ENCODE measurements around the gene EHF.

EHF gene

DNA sequence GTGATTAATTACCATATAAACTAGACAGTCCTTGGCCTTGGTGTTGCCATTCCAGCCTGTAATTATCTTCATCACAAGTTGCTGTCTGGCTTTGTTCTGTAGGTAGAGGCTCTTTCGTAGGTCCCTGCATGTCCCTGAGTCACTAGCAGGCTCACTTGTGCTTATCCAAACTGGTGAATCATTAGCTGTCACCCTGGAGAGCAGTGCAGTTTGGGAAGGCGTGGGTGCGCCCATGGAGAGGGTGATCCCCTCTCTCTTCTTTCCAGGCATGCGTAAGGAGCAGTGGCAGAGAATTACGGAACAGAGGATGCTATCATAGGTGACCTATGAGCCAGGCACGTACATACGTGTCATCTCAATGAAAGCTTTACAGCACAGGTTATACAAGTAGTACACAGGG, 11.0 kb upstream of the EHF start:
- ChIA-PET POLR2A (no interaction called here), CTCF (no interaction called here)
- TF ChIP-seq ELF4 (IDR thresholded peaks at IDR 0.05) (no peak), L3MBTL2 (conservative IDR thresholded peaks at IDR 0.05) (no peak), CTBP1 (IDR thresholded peaks at IDR 0.05; ENCODE audit: borderline replicate concordance) (no peak), HDGF (IDR thresholded peaks at IDR 0.05; ENCODE audit: borderline replicate concordance) (no peak), FOXM1 (IDR thresholded peaks at IDR 0.05; ENCODE audit: borderline replicate concordance) (no peak), NFRKB (IDR thresholded peaks at IDR 0.05) (no peak), ZNF384 (IDR thresholded peaks at IDR 0.05) (no peak), TARDBP (IDR thresholded peaks at IDR 0.05) (no peak), FOXK2 (IDR thresholded peaks at IDR 0.05) (no peak), FOXA1 (IDR thresholded peaks at IDR 0.05) (no peak), BHLHE40 (IDR thresholded peaks at IDR 0.05; ENCODE audit: borderline replicate concordance) (no peak), LEF1 (IDR thresholded peaks at IDR 0.05; ENCODE audit: borderline replicate concordance) (no peak), SUZ12 (IDR thresholded peaks at IDR 0.05) (no peak), SP1 (IDR thresholded peaks at IDR 0.05) (no peak), ARNT (IDR thresholded peaks at IDR 0.05) (no peak)
- TF ChIP-seq, protein P1, sequence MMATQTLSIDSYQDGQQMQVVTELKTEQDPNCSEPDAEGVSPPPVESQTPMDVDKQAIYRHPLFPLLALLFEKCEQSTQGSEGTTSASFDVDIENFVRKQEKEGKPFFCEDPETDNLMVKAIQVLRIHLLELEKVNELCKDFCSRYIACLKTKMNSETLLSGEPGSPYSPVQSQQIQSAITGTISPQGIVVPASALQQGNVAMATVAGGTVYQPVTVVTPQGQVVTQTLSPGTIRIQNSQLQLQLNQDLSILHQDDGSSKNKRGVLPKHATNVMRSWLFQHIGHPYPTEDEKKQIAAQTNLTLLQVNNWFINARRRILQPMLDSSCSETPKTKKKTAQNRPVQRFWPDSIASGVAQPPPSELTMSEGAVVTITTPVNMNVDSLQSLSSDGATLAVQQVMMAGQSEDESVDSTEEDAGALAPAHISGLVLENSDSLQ (IDR thresholded peaks at IDR 0.05): no peak
- DNase-seq (ENCODE audit: extremely low spot score): no peak

DNA sequence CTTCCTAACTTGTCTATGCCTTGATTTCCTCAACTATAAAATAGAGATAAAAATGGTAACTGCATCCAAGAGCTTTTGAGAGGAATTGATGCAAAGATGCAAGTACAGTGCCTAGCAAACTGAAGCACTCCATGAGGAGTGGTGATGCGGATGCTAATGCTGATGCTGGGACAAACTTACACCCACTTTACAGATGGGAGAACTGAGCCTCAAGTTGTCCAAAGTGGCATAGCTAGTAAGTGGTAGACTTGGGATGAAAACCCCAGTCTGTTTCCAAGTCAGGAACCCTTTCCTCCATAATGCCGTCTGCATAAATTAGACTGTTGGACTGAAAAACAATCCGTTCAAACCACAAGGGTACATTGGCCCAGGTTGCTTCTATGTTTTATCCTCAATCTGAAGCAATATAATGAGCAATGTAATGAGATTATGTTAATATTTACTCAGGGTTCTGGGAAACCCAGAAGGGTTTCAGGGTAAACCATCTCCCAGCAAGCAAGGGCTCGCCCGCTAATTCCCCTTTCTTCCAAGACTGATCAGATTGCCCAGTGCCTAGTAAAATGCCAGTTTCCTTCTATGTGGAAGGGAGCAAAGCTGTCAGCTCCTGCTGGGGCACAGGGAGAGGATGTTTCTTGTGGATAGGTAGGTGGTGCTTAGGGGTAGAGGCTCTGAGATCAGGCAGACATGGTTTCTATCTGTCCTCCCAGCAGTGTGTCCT, 10.4 kb upstream of the EHF start:
- no peak for DNase-seq (ENCODE audit: extremely low spot score)
- TF ChIP-seq, protein P1 (IDR thresholded peaks at IDR 0.05): no peak
- TF ChIP-seq HDGF (IDR thresholded peaks at IDR 0.05; ENCODE audit: borderline replicate concordance): no peak
- no peak for TF ChIP-seq FOXA1 (IDR thresholded peaks at IDR 0.05)
- CTCF ChIA-PET: no interaction called here
- POLR2A ChIA-PET: no interaction called here

DNA sequence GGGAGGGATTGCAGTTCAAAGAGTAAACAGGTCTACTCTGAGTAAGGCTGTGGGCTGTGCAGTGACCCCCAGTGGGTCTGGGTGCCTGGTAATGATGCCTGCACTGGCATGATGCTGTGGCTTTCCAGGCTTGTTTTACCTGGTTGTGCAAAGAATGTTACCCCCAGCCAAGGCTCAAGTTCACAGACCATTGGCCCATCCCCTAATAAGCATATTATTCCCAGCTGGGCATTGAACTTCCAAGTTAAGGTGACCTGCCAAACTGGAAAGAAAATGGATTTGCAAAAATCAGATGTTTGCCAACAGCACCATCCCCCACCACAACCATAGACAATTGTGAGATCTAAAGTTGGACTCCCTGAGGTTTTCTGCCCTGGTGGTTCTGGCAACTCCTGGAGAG, 7.9 kb upstream of the EHF start:
- TF ChIP-seq ZNF384 (IDR thresholded peaks at IDR 0.05) (no peak), FOXM1 (IDR thresholded peaks at IDR 0.05; ENCODE audit: borderline replicate concordance) (no peak), HDGF (IDR thresholded peaks at IDR 0.05; ENCODE audit: borderline replicate concordance) (no peak)
- DNase-seq (ENCODE audit: extremely low spot score): no peak
- ChIA-PET CTCF (interaction anchor here (0.6 kb wide), 1 partner anchor 9 kb away, joined by 3 read pairs; no protein-coding TSS in a partner anchor), POLR2A (no interaction called here)

DNA sequence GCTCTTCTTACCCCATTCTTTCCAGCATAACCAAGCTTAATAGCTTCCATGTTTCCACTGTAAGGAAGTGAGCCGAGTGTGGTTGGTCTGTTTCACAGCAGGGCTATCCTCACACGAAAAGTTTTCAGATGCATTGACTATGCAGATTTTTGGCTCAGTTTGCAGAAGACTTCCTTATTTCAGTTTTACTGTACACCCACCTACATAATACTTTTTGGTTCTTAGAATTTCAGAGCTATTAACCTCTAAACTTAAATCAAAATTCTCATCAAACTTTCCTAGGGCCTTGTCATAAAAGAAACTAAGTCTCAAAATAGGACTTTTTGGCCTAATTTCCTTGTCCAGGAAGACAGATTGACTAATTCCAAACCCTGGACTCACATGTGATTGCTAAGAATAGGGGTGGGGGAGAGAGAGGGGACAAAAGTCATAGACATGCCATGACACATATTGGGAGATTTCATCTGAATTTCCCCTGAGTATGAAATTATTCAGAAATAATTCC, 7.3 kb upstream of the EHF start:
- POLR2A ChIA-PET: no interaction called here
- TF ChIP-seq FOXM1 (IDR thresholded peaks at IDR 0.05; ENCODE audit: borderline replicate concordance) (no peak), CTBP1 (IDR thresholded peaks at IDR 0.05; ENCODE audit: borderline replicate concordance) (no peak), BHLHE40 (IDR thresholded peaks at IDR 0.05; ENCODE audit: borderline replicate concordance) (no peak), FOXA1 (IDR thresholded peaks at IDR 0.05) (no peak), ZNF384 (IDR thresholded peaks at IDR 0.05) (no peak), SP1 (IDR thresholded peaks at IDR 0.05) (no peak), FOXK2 (IDR thresholded peaks at IDR 0.05) (no peak), TARDBP (IDR thresholded peaks at IDR 0.05) (no peak), ELF4 (IDR thresholded peaks at IDR 0.05) (no peak), LEF1 (IDR thresholded peaks at IDR 0.05; ENCODE audit: borderline replicate concordance) (no peak), NFRKB (IDR thresholded peaks at IDR 0.05) (no peak), SUZ12 (IDR thresholded peaks at IDR 0.05) (no peak), L3MBTL2 (conservative IDR thresholded peaks at IDR 0.05) (no peak), HDGF (IDR thresholded peaks at IDR 0.05; ENCODE audit: borderline replicate concordance) (no peak)
- TF ChIP-seq, protein P1 (IDR thresholded peaks at IDR 0.05): no peak
- CTCF ChIA-PET: interaction anchor here (0.6 kb wide), 1 partner anchor 10 kb away, joined by 3 read pairs; no protein-coding TSS in a partner anchor
- no peak for DNase-seq (ENCODE audit: extremely low spot score)

DNA sequence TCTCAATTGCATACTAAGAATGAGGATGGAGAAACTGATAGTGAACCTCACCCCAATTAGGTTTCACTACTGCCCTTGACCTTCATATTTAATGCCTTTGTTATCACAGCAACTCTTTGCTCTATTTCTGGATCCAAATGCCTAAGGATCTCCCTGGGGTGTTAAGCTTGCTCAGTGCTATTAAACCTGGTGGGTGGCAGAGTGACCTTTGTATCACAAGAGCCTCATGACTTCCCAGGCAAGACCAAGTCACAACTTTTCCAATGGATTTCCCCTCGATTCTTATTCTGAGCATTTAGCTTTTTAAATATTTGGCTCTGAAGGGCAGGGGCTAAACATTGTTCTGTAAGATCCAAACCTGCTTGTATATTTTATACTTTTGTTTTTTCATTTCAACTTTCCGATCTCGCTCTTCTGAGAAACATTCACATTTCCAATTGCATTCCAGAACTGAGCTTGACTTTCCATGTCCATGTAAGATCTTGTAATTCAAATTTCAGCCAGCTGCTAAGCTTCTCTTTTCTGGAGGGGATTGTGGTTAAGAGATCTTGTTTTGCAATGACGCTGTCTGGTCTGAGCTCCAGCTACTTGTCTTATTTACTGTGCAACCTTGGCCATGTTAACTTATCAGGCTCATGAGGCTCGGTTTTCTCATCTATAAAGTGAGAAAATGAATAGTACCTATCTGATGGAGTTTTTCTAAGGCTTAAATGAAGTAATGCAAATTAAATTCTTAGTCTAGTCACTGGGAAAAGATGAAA, 6.4 kb upstream of the EHF start:
- DNase-seq (ENCODE audit: extremely low spot score): no peak
- TF ChIP-seq LEF1 (IDR thresholded peaks at IDR 0.05; ENCODE audit: borderline replicate concordance) (no peak), SUZ12 (IDR thresholded peaks at IDR 0.05) (no peak), HDGF (IDR thresholded peaks at IDR 0.05; ENCODE audit: borderline replicate concordance) (no peak), L3MBTL2 (conservative IDR thresholded peaks at IDR 0.05) (no peak), TARDBP (IDR thresholded peaks at IDR 0.05) (no peak), ELF4 (IDR thresholded peaks at IDR 0.05) (no peak), FOXM1 (IDR thresholded peaks at IDR 0.05; ENCODE audit: borderline replicate concordance) (no peak), SP1 (IDR thresholded peaks at IDR 0.05) (no peak), CTBP1 (IDR thresholded peaks at IDR 0.05; ENCODE audit: borderline replicate concordance) (no peak)
- TF ChIP-seq, protein P1 (IDR thresholded peaks at IDR 0.05): no peak
- ChIA-PET CTCF (interaction anchor here (0.6 kb wide), 1 partner anchor 44 kb away, joined by 3 read pairs; no protein-coding TSS in a partner anchor), POLR2A (no interaction called here)
